Measurements from ENCODE around the gene CEP192. TPM values are rescaled to one million over a fixed set of nuclear protein-coding genes. Genes with fewer than 3 reads are reported as not detected.
"Not testable (repeated sequence)": the region's sequence is repeated elsewhere in the genome, so short reads cannot be mapped to it uniquely, and the experiment has no call there.

The CEP192 gene
- total RNA-seq, 1 experiment from 2014 or later, result 24.3 TPM

GRCh38 chr18:13077473-13077872 lies 86.3 kb downstream of the CEP192 start:
- Histone ChIP-seq H4K20me1 (ENCODE audit: insufficient read depth) (no peaks in the 10 kb centered on the region), H3K4me1 (ENCODE audit: control insufficient read depth in 1 of 2, insufficient read depth in 2 of 2, low read length in 2 of 2) (no peaks in the 10 kb centered on the region), H2AFZ (ENCODE audit: low read depth, low read length, poor library complexity, severe bottlenecking) (no peak overlapping the region), H3K36me3 (ENCODE audit: control insufficient read depth in 1 of 2, insufficient read depth in 2 of 2, low read length in 2 of 2) (peaks cover 6 to 19% of the 10 kb centered on the region in 2 experiments), H3K4me2 (ENCODE audit: low read length) (no peak overlapping the region), H3K9me3 (ENCODE audit: control insufficient read depth in 1 of 2, insufficient read depth in 1 of 2, low read depth in 1 of 2, low read length in 2 of 2) (no peaks in the 10 kb centered on the region), H3K9ac (ENCODE audit: low read length) (no peak overlapping the region), H3K9me2 (ENCODE audit: insufficient read depth) (no peaks in the 10 kb centered on the region), H3K27ac (ENCODE audit: low read depth, low read length) (no peak overlapping the region), H3K79me2 (ENCODE audit: insufficient read depth, low read length) (no peaks in the 10 kb centered on the region), H3K4me3 (replicated peaks in 1 of 2; ENCODE audit: low read depth in 1 of 2, low read length in 2 of 2) (no peak overlapping the region), H3K27me3 (ENCODE audit: insufficient read depth, low read length) (no peaks in the 10 kb centered on the region)
- ChIA-PET CTCF (no interaction called here), POLR2A (no interaction called here), RAD21 (ENCODE audit: low non-redundant PET in 1 of 2, low total read pairs in 2 of 2, uncharacterized antibody in 2 of 2, unreplicated experiment in 2 of 2) (no interaction called here)
- no TSS peak for BruUV-seq (replicated peaks)
- TF ChIP-seq, protein P1, sequence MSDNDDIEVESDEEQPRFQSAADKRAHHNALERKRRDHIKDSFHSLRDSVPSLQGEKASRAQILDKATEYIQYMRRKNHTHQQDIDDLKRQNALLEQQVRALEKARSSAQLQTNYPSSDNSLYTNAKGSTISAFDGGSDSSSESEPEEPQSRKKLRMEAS (IDR thresholded peaks at IDR 0.05), result no peak
- no peak for DNase-seq (ENCODE audit: low read depth, low spot score)
- intact Hi-C loops (cut with micrococcal nuclease), result no loop called here
- ATAC-seq, result no peak

GRCh38 chr18:13078065-13078464 lies 86.9 kb downstream of the CEP192 start:
- H3K27ac ChIP-seq (ENCODE audit: low read depth, low read length); H3K9me2 ChIP-seq (ENCODE audit: insufficient read depth); DNase-seq (ENCODE audit: low read depth, low spot score); H3K9ac ChIP-seq (ENCODE audit: low read length); ATAC-seq; RAD21 ChIA-PET (ENCODE audit: low non-redundant PET in 1 of 2, low total read pairs in 2 of 2, uncharacterized antibody in 2 of 2, unreplicated experiment in 2 of 2); H3K4me1 ChIP-seq (ENCODE audit: control insufficient read depth in 1 of 2, insufficient read depth in 2 of 2, low read length in 2 of 2); H3K79me2 ChIP-seq (ENCODE audit: insufficient read depth, low read length); H2AFZ ChIP-seq (ENCODE audit: low read depth, low read length, poor library complexity, severe bottlenecking); intact Hi-C loops (cut with micrococcal nuclease); POLR2A ChIA-PET; CTCF ChIA-PET; BruUV-seq (replicated peaks); H3K27me3 ChIP-seq (ENCODE audit: insufficient read depth, low read length); H3K9me3 ChIP-seq (ENCODE audit: control insufficient read depth in 1 of 2, insufficient read depth in 1 of 2, low read depth in 1 of 2, low read length in 2 of 2); H3K4me3 ChIP-seq (replicated peaks in 1 of 2; ENCODE audit: low read depth in 1 of 2, low read length in 2 of 2); H3K4me2 ChIP-seq (ENCODE audit: low read length); H4K20me1 ChIP-seq (ENCODE audit: insufficient read depth): not testable (repeated sequence)
- H3K36me3 ChIP-seq (ENCODE audit: control insufficient read depth in 1 of 2, insufficient read depth in 2 of 2, low read length in 2 of 2), result peaks cover 6 to 13% of the 10 kb centered on the region in 2 experiments

DNA sequence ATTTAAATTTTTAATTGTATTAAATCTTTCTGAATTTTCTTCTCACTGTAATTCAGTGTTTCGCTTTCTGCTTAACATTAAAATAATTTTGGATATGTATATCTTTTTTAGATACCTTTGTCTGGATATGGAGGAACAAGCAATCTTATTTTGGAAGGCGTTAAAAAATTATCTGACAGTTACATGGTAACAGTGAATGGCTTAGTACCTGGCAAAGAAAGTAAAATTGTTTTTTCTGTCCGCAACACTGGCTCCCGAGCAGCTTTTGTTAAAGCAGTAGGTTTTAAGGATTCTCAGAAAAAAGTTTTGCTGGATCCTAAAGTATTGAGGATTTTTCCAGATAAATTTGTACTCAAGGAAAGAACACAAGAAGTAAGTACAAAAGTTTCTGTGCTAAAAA lies 95.7 kb downstream of the CEP192 start:
- peaks cover 5 to 10% of the 10 kb centered on the region in 2 experiments for H3K36me3 ChIP-seq (ENCODE audit: control insufficient read depth in 1 of 2, insufficient read depth in 2 of 2, low read length in 2 of 2)
- no peak for DNase-seq (ENCODE audit: low read depth, low spot score)
- no peaks in the 10 kb centered on the region for H3K4me1 ChIP-seq (ENCODE audit: control insufficient read depth in 1 of 2, insufficient read depth in 2 of 2, low read length in 2 of 2)
- H3K4me2 ChIP-seq (ENCODE audit: low read length), result no peak overlapping the region
- no peaks in the 10 kb centered on the region for H3K9me3 ChIP-seq (ENCODE audit: control insufficient read depth in 1 of 2, insufficient read depth in 1 of 2, low read depth in 1 of 2, low read length in 2 of 2)
- H3K4me3 ChIP-seq (replicated peaks in 1 of 2; ENCODE audit: low read depth in 1 of 2, low read length in 2 of 2), result no peak overlapping the region
- RAD21 ChIA-PET (ENCODE audit: low non-redundant PET in 1 of 2, low total read pairs in 2 of 2, uncharacterized antibody in 2 of 2, unreplicated experiment in 2 of 2), result no interaction called here
- POLR2A ChIA-PET, result no interaction called here
- CTCF ChIA-PET, result interaction anchor here (1.3 kb wide), 1 partner anchor 73 kb away, joined by 4 read pairs; no protein-coding TSS in a partner anchor
- no peak for ATAC-seq
- intact Hi-C loops (cut with micrococcal nuclease), result no loop called here
- BruUV-seq (replicated peaks), result no TSS peak
- H2AFZ ChIP-seq (ENCODE audit: low read depth, low read length, poor library complexity, severe bottlenecking), result no peak overlapping the region
- H3K27ac ChIP-seq (ENCODE audit: low read depth, low read length), result no peak overlapping the region
- no peak overlapping the region for H3K9ac ChIP-seq (ENCODE audit: low read length)
- H3K27me3 ChIP-seq (ENCODE audit: insufficient read depth, low read length), result no peaks in the 10 kb centered on the region
- peaks cover 4% of the 10 kb centered on the region; the same call in 1 of the 2 replicates for H3K79me2 ChIP-seq (ENCODE audit: insufficient read depth, low read length)
- no peaks in the 10 kb centered on the region for H4K20me1 ChIP-seq (ENCODE audit: insufficient read depth)
- H3K9me2 ChIP-seq (ENCODE audit: insufficient read depth), result no peaks in the 10 kb centered on the region
- TF ChIP-seq CTCF (IDR thresholded peaks at IDR 0.05 in 2 of 3, conservative IDR thresholded peaks at IDR 0.05 in 1 of 3; ENCODE audit: borderline replicate concordance in 1 of 3, insufficient read depth in 1 of 3, low read depth in 2 of 3, low read length in 2 of 3) (no peak), TCF7L2 (IDR thresholded peaks at IDR 0.05; ENCODE audit: borderline replicate concordance, extremely low read depth, insufficient read depth, insufficient read length) (no peak), POLR2A (IDR thresholded peaks at IDR 0.05; ENCODE audit: borderline replicate concordance, extremely low read depth, insufficient read depth, insufficient read length) (no peak), YY1 (IDR thresholded peaks at IDR 0.05; ENCODE audit: extremely low read depth, insufficient replicate concordance, low read depth, low read length) (no peak), SP1 (IDR thresholded peaks at IDR 0.05; ENCODE audit: low read depth) (no peak), CEBPB (IDR thresholded peaks at IDR 0.05; ENCODE audit: low read depth) (no peak), JUND (IDR thresholded peaks at IDR 0.05) (no peak), SIN3A (IDR thresholded peaks at IDR 0.05; ENCODE audit: low read depth) (no peak)
- TF ChIP-seq, protein P1 (IDR thresholded peaks at IDR 0.05), result no peak
- TF ChIP-seq, protein P2, sequence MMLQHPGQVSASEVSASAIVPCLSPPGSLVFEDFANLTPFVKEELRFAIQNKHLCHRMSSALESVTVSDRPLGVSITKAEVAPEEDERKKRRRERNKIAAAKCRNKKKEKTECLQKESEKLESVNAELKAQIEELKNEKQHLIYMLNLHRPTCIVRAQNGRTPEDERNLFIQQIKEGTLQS (IDR thresholded peaks at IDR 0.05), result no peak
